Stimulated activated naive CD4-positive, alpha-beta T cell (primary cell): Measurements from ENCODE around the gene VAMP1.
A peak's percentile ranks its signal among the peaks of the same experiment; 100 is the strongest.
"Not testable (repeated sequence)": the region's sequence is repeated elsewhere in the genome, so short reads cannot be mapped to it uniquely, and the experiment has no call there.

Experiments used
- DNase-seq, 6 experiments: peaks; one replicate each; lab custom pipeline; 2025; lab: John Stamatoyannopoulos, UW

The VAMP1 gene

DNA sequence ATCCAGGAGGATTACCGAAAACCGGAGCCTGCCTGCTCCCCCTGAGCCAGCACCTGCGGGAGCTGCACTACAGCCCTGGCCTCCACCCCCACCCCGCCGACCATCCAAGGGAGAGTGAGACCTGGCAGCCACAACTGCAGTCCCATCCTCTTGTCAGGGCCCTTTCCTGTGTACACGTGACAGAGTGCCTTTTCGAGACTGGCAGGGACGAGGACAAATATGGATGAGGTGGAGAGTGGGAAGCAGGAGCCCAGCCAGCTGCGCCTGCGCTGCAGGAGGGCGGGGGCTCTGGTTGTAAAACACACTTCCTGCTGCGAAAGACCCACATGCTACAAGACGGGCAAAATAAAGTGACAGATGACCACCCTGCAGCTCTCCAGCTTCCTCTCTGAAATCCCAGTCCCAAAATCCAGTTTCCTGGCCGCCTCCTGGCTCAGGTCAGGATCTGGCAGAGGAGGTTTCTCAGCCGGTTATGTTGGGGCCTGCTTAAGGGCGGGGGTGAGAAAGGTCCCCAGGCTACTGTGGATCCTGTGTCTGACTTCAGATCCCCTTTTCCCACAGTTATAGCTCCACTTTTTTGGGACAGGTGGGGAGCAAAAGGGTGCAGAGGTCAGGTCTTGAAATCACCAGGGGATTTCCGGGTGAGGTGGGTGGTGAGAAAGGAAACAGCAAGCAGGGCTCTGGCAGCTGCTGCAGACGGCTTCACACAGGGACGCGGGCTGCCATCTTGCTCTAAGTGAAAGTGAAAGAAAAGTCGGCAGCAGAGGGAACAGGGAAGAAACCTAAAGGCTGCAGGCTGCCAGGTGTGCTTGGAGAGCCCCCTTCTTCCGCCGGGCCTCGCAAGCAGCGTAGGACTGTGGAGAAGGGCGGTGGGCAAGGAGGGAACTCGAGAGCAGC, 18.9 kb downstream of the VAMP1 start, which contains the start of gene TAPBPL:
Gene TAPBPL, plus strand, starts transcription at position 695 of the 897 bp plus-strand sequence. CDS start 207 bp downstream, outside the sequence.
- DNase-seq, result peak; percentile 72 to 86 (median 83)

DNA sequence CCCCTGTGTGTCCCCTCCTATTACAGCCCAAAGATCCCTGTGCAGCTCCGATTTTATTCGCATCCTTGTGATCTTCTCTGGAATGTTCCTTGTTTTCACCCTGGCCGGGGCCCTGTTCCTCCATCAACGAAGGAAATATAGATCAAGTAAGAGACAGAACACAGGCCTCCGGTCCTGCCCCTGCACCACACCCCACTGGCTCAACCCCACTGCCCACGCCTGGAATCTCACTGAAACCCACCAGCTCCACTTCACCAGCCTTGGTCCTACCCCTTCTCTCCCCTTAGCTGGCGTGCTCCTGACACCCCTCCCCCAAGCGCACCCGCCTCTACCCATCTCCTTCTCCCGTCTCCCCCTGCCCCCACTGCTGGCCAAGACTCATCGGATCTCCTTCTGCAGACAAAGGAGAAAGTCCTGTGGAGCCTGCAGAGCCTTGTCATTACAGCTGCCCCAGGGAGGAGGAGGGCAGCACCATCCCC, 19.6 kb downstream of the VAMP1 start:
- peak in 2 of 6 experiments; percentile 40 to 60 for DNase-seq

DNA sequence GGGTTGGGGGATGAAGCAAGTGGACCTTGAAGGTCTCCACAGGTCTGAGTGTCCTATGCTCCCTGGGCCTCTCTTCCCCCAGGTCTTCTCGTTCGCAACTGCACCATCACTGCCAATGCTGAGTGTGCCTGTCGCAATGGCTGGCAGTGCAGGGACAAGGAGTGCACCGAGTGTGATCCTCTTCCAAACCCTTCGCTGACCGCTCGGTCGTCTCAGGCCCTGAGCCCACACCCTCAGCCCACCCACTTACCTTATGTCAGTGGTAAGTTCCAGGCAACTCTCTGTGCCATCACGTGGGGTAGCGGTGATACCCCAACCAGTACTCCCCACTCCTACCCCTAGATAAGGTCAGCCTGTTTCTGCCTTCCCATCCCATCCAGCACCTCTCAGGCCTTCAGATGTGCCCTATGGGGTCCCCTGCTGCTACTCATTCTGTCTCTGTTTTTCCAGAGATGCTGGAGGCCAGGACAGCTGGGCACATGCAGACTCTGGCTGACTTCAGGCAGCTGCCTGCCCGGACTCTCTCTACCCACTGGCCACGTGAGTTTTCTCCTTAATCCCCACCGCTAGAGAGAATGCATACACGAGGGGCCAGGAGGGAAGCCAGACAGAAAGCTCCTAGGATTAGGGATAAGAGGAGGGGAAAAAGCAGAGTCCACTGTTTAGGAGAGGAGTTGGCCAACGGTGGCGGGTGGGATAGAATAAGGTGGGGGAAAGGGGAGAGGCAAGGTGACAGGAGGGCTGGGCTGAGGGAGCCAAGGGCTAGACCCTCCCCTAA, 20.2 kb downstream of the VAMP1 start:
- DNase-seq, result no peak

DNA sequence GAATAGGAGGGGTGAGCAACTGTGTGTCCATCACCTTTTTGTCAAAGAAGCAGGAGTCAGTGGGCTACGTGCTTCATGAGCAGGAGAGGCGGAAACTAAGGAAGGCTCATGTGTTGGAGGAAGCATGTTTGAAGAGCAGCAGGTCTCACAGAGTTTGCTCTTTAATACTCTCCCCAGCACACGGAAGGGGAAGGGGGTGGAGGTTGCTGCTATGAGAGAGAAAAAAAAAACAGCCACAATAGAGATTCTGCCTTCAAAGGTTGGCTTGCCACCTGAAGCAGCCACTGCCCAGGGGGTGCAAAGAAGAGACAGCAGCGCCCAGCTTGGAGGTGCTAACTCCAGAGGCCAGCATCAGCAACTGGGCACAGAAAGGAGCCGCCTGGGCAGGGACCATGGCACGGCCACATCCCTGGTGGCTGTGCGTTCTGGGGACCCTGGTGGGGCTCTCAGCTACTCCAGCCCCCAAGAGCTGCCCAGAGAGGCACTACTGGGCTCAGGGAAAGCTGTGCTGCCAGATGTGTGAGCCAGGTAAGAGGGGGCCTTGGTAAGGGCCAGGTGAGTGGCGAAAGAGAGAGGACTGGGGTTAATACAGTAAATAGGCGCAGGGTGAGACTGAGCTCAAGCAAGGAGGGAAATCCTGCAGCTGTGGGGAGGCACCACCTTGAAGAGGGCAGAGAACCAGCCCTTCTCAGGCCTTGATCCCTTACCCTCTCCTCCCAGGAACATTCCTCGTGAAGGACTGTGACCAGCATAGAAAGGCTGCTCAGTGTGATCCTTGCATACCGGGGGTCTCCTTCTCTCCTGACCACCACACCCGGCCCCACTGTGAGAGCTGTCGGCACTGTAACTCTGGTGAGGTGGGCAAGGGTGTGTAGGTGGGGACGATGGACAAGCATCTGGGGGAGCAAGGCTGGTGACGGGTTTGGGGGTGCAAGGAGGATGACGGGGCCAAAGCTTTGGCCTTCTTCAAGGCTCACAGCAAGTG, 25.5 kb downstream of the VAMP1 start, which contains the start of gene CD27:
Gene CD27, plus strand, starts transcription at position 252 of the 985 bp plus-strand sequence. Its CDS starts 141 bp downstream, at position 393.
- peak; percentile 19 to 70 (median 48) for DNase-seq

DNA sequence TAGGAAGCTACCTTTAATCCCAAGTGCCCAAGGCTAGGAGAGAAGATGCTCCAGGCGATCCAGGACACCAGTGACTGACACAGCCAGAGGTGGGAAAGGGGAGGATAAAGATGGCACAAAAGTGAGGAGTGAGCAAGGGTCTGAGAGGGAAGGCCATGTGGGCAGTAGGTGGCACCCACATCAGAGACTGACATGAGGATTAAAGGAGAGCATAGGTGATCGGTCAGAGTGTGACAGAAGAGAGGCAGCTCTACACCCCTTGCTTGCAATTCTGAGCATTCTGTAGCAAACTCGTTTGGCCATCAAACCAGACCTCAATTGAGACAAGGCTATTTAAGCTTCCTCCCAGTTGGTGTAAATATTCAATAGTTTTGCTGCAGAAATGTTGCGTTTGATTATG, 26.4 kb downstream of the VAMP1 start:
- no peak for DNase-seq

DNA sequence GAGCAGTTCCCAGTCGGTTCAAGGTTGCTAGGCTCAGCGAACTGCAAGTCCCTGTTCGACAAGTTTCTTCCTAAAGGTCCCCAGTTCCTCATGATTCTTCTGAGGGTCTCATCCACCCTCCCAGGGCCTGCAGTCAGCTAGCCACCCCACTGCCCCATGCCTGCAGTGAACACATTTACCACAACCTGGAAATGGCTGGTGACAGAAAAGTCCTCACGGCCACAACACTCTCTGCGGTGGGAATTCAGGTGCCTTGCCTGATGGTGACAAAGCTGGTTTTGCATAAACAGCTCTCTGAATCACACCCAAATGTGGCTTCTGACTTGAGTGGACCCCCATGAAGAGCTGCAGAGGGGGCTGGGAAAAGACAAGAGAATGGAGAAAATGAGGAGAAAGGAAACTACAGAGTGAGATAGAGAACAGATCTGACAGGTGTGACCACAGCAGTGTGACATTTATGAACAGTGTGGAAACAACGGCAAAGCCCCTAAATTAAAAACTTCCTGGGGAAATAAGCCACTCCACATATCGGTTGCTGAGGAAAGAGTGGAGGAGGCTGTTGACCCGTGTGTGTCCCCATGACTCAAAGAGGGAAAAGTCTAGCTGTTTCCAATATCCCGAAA, 27.0 kb downstream of the VAMP1 start:
- DNase-seq, result no peak

DNA sequence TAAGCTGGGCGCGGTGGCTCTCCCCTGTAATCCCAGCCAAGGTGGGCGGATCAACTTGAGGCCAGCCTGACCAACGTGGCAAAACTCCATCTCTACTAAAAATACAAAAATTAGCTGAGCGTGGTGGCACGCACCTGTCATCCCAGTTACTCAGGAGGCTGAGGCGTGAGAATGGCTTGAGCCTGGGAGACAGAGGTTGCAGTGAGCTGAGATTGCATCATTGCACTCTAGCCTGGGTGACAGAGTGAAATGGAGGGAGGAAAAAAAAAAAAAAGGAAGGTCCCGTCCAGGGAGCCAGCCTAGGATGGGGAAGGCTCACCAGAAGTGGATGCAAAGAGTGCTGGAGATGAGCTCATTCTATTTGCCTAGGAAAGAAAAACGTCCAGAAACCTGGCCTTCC, 27.6 kb downstream of the VAMP1 start:
- DNase-seq, result no peak

DNA sequence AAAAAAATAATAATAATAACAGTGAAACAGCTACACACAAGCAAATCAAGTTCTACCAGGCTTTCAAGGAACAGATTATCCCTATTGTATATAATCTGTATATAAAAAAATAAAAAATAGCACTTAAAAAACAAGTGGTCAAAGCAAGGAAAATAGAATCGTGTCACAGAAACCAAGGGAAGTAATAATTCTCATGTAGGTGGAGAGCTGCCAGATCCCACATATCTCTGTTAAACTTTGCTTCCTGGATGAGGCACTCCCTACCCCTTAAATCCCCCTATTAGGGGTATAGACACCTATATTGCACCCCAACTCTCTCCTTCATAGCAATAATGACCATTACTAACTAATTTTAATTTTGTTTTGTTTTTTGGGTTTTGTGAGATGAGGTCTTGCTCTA, 30.1 kb downstream of the VAMP1 start:
- DNase-seq, result no peak

DNA sequence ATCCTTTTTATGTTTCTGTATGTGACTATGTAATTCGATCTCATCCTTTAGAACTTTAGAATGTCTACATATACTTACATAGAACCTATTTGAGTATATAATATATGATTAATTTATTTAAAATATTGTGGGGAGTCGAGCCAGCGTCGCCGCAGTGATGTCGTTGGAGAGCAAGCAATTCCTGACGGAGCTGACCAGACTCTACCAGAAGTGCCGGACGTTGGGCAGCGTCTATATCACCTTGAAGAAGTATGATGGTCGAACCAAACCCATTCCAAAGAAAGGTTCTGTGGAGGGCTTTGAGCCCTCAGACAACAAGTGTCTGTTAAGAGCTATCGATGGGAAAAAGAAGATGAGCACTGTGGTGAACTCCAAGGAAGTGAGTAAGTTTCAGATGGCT, 32.1 kb downstream of the VAMP1 start:
- no peak for DNase-seq

DNA sequence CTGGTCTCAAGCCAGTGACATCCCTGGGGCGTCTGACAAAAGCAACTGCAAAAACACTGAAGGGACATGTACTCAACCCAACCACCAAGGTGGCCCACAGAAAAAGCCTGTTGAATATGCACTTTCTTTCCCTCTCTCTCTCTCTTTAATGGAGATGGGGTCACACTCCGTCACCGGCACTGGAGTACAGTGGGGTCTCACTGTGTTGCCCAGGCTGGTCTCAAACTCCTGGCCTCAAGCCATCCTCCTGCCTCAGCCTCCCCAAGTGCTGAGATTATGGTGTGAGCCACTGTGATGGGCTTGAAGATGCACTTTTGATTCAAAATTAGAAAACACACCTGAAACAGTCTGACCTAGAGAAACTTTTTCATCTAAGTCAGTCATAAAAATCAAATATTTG, 32.9 kb downstream of the VAMP1 start:
- DNase-seq, result no peak

DNA sequence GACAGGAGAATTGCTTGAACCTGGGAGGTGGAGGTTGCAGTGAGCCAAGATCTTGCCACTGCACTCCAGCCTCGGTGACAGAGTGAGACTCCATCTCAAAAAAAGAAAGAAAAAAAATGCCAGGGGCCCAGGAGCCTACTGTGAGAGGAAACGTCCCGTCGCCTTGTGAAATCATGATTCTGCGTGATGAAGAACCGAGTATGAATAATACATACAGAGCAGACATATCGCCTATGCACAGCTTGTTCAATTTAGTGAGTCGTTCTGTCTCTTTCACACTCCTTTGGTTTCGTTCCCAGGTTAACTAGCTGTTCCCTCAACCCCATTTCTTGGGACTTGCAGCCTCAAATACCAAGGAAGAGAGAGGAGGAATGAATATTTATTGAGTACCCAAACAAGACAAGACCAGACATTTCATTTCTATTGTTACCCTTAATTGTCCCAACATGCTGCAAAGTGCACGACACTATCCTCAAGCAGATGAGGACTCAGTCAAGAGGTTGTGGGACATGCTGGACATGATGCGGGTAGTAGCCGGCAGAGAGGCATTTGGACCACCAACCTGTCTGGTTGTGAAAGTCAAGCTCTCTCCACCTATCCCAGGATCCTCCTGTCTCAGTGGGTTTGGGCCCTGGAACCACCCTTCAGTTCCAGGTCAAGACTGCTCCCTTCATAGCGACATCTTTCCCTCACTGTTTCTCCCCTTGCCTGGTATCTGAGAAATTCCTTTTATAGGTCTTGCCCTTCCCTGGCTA, 34.3 kb downstream of the VAMP1 start:
- DNase-seq, result no peak

DNA sequence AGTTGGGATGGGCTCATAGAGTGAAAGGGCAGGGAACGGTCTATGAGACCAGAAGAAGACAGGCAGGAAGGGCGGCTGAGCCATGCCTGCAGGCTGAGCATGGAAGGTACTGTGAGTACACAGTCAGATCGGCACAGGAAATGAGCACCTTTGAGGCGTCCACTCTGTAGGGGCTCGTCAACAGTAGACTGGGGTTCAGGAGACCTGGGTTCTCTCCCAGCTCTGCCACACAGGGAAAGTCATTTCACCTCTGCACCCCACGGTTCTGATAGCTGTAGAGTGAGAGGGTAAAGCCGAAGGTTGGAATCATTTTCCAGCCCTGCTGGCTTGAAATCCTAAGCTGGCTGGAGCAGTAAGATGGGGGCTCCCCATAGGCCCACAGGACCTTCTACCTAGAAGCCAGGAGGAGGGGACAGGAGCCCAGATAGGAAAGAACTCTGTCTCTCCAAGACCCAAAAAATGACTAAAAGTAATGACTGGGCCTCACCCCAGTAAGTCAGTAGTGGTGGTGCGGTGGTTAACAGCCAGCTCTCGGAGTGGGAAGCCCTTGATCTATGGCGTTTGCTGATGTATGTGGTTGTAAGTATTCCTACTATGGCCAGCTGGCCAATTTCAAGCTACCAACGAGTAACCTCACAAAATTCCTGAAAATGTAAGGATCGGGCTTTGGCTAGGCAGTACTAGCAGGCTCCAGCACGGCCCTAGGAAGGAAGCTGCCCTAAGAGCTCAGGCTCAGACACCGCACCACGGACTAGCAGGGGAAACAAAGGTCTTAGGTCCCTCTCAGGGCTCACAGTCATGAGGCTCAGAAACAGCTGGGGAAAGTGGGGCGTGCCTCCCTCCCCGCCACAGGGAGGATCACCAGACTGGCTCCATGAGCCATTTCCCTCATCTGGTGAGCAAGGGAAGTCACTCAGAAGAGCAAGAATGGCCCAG, 36.0 kb downstream of the VAMP1 start:
- DNase-seq, result peak in 5 of 6 experiments; percentile 22 to 57 (median 40)

DNA sequence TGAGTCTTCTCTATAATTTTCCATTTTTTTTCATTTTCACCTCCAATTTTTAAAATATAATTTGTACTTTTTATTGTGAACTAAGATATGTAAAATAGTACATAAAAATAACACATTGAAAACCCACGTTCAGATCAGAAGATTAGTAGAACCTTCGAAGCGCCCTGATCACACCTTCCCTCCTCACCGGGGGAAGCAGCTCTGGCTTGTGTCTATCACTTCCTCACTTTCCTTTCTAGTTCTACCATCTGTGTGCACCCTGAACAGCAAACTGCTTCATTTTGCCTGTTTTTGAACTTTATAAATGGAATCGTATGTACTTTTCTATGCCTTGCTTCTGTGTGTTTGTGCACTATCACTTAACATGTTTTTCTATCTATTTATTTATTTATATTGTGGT, 37.5 kb downstream of the VAMP1 start:
- peak in 1 of 6 experiments; percentile 34 for DNase-seq

DNA sequence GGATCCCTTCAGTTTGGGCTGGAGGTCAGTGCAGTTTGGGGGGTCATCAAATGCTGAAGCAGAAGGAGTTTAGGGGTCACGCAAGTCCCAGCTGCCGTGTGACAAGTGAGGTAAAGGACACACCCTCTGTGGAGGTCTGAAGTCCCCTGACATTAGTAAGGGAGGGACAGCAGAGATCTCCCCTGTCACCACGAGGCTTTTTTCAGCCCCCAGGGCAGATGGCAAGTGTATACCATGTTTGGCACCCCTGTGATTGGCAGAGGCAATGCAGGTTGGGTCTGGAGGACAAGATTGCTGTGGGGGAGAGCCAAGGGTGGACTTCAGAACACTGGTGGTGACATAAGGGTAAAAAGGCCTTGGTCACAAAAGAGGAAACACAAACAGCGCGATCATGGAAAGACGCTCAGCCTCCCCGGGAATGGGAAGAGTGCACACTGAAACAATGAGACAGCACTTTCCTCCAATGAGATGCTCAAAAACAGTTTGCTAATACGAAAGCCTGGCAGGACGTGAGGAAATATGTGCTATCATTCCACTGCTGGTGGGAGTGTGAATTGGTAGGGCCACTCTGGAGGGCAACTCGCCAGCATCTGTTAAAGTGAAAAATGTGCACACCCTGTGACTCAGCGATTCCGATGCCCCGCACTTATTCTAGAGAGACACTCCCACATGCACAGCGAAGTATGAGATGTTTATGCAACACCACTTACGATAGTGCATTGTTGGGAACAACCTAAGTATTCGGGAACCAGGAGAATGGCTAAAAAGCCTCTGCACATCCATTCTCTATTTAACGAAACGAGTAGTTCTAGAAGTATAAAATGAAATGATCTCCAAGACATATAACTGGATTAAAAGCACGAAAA, 40.1 kb downstream of the VAMP1 start:
- DNase-seq, result no peak

DNA sequence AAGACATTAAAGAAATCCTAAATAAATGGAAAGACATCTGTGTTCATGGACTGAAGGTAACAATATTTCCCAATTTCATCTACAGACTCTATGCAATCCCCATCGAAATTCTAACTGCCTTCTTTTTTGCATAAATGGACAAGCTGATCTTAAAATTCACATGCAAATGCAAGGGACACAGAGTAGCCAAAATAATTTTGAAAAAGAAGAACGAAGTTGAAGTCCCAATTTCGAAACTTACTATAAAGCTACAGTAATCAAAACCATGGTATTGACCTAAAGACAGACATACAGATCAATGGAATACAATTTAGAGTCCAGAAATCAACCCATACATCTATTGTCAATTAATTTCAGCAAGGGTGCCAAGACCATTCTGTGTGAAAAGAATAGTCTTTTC, 42.2 kb downstream of the VAMP1 start:
- DNase-seq, result no peak

DNA sequence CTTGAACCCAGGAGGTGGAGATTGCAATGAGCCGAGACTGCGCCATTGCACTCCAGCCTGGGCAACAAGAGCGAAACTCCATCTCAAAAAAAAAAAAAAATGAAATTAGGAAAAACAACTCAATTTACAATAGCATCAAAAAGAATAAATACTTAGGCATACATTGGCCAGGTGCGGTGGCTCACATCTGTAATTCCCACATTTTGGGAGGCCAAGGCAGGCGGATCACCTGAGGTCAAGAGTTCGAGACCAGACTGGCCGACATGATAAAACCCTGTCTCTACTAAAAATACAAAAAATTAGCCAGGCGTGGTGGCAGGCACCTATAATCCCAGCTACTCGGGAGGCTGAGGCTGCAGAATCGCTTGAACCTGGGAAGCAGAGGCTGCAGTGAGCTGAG, 42.7 kb downstream of the VAMP1 start:
- DNase-seq, result not testable (repeated sequence)

DNA sequence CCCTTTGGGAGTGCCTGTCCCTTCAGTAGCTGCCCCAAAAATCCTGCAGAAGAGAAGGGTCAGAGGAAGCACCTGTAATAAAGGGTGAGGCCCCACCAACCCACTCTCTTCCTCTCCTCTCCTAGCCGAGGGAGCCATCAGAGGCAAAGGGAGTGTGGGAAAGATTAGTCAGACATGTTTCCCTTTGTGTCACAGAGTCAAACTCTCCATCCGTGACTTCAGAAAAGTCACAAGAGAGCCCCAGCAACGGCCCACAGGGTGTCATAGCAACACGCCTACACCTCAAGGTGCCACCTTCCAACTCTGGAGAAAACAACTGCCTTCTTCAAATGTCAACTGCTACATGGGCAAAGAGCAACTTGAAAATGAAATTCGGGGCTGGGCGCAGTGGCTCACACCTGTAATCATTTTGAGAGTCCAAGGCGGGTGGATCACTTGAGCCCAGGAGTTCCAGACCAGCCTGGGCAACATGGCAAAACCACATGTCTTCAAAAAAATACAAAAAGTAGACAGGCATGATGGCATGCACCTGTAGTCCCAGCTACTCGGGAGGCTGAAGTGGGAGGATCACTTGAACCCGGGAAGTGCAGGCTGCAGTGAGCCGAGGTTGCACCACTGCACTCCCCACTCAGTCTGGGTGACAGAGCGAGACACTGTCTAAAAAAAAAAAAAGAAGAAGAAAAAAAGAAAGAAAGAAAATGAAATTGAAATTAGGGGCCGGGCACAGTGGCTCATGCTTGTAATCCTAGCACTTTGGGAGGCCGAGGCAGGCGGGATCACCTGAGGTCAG, 43.4 kb downstream of the VAMP1 start:
- DNase-seq, result peak; percentile 65 to 85 (median 78)
